ENCODE data around the gene NPHS2.
A peak's percentile ranks its signal among the peaks of the same experiment; 100 is the strongest.
"Not testable (repeated sequence)": the region's sequence is repeated elsewhere in the genome, so short reads cannot be mapped to it uniquely, and the experiment has no call there.

Gene NPHS2

DNA sequence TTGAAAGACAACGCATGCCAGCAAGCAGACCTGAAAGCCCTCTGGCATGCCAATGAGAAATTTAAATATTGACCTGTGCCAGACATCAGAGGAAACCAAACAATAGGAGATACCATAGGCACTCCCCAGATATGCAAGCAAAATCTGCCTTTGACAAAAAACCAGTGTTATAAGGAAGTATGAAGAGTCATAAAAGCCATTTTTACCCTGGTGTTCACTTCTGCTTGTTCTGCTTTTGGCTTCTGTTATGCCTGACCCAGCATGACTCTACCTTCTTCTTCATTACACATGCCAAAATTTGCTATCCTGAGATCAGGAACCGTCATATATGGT lies 26.4 kb downstream of the NPHS2 start:
- H3K4me3 ChIP-seq = no peak overlapping the region
- peak overlapping the region in 3 of 11 experiments; percentile 17 to 61 (median 37); a peak in 4 of 22 replicates for H3K4me2 ChIP-seq
- H4K20me1 ChIP-seq = no peaks in the 10 kb centered on the region
- H3K4me1 ChIP-seq = peaks cover 24 to 36% (median 26%) of the 10 kb centered on the region in 10 experiments
- no peak overlapping the region for H3K9ac ChIP-seq
- H3K27ac ChIP-seq = peak overlapping the region in 6 of 11 experiments; percentile 12 to 93 (median 26); a peak in 9 of 22 replicates
- no peaks in the 10 kb centered on the region for H3K36me3 ChIP-seq
- H3K27me3 ChIP-seq = no peaks in the 10 kb centered on the region
- no peaks in the 10 kb centered on the region for H3K9me3 ChIP-seq (replicated peaks in 1 of 11)
- TF ChIP-seq Cebpa-rat (IDR thresholded peaks at IDR 0.05) = no peak

DNA sequence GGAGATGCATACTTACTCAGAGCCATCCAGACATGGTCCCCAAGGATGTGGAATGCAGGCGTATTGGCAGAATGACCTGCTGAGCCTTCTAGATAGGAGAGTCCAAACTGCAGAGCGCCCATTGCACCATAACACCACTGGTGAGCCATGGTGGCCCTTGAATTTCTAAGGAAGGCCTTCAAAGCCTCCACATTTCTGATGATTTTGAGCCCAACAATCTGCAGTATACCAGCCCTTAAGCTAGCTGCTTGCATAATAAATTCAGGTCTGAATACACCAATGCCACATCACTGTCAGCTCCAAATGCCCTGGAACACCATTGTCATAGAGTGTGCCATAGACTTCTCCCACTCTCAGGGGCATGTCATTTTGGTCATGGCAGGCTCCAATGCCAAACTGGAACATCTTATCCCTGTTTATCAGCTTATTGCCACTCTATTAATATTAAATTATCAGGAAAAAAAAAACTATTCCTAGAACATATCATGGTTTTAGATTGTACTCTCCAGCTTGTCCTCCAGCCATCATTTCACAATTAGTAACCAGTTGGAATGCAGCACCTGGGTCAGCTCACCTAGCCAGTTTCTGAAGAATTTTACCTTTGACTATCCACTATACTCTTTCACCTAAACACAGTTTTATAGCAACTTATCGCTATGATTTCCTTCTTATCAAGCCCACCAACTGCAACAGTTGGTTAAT lies 26.9 kb downstream of the NPHS2 start:
- Histone ChIP-seq H3K9me3 (replicated peaks in 1 of 11) (no peaks in the 10 kb centered on the region), H3K27ac (peak overlapping the region in 1 of 11 experiments; percentile 19; a peak in 4 of 22 replicates), H3K4me2 (peak overlapping the region in 2 of 11 experiments; percentile 37 to 61; a peak in 4 of 22 replicates), H3K27me3 (no peaks in the 10 kb centered on the region), H3K4me1 (peaks cover 24 to 36% (median 26%) of the 10 kb centered on the region in 10 experiments), H3K36me3 (no peaks in the 10 kb centered on the region), H4K20me1 (no peaks in the 10 kb centered on the region), H3K4me3 (no peak overlapping the region), H3K9ac (no peak overlapping the region)
- TF ChIP-seq Cebpa-rat (IDR thresholded peaks at IDR 0.05) = no peak

DNA sequence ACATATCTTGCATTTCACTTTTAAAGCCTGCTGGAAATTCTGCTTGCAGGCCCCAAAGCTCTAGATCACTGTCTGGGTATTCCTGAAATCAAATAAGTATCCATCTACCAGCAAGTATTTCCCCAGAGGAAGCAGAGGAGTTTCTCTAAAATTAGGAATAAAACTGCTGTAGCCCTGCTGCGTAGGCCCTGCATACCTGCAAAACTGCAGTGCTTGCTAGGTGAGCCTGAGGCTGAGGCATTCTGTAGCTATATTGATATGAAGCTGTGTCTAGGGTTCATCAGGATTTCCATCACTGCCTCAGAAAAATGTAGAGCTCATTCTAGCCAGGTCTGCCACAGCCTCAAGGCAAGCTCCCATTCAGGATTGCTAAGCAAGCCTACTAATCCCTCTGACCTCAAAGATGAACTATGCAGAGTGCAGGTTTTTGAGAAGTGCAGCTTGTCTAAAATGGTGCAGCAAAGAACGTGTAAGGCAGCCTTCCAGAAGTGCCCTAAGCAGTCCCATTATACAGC lies 28.7 kb downstream of the NPHS2 start:
- Histone ChIP-seq H4K20me1 (no peaks in the 10 kb centered on the region), H3K4me1 (peaks cover 18 to 31% (median 19%) of the 10 kb centered on the region in 10 experiments), H3K4me3 (no peak overlapping the region), H3K27me3 (no peaks in the 10 kb centered on the region), H3K36me3 (no peaks in the 10 kb centered on the region), H3K4me2 (no peak overlapping the region), H3K9me3 (replicated peaks in 1 of 11) (no peaks in the 10 kb centered on the region), H3K9ac (no peak overlapping the region), H3K27ac (no peak overlapping the region)
- TF ChIP-seq Cebpa-rat (IDR thresholded peaks at IDR 0.05) = no peak

DNA sequence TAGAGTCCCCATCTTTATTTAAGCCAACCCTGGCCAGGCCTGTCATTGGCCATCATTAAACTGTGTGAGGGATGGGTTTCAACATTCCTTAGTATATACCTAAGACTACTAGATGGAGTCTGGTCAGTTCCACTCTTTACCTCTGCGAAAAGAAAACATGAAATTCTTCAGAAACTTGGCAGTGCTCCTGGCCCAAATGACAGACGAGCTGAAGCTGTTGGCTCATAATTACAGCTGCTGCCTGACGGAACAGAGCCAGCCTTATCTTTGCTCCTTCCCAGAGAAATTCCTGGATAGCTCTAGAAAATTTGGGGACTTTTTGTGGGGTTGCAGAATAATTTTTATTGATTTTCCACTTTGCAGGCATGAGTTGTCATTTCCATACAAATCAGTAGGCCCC lies 30.4 kb downstream of the NPHS2 start:
- no peak for TF ChIP-seq Cebpa-rat (IDR thresholded peaks at IDR 0.05)

DNA sequence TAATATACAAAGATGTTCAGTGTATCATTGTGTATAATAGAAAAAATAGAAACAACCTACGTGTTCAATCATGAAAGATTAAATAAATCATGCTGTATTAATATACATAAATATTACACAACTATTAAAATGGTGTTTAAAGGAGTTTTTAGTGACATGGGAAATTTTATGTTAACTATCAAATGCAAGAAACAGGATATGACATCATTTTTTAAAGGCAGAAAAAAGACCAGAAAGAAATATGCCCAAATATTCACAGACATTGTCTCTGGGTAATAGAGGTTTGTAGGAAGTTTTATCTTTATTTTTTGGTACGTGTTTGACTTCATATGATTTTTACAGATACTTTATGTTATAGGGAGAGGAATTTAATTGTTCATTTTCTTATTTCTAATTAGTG lies 34.0 kb downstream of the NPHS2 start:
- Histone ChIP-seq H3K36me3 (no peaks in the 10 kb centered on the region), H3K4me1 (no peaks in the 10 kb centered on the region), H4K20me1 (no peaks in the 10 kb centered on the region), H3K9me3 (replicated peaks in 1 of 11) (peaks cover 13 to 23% (median 15%) of the 10 kb centered on the region in 11 experiments), H3K4me2 (no peak overlapping the region), H3K27ac (no peak overlapping the region), H3K9ac (no peak overlapping the region), H3K4me3 (no peak overlapping the region), H3K27me3 (no peaks in the 10 kb centered on the region)
- no peak for TF ChIP-seq Cebpa-rat (IDR thresholded peaks at IDR 0.05)

More for the DNA sequence above, 30.4 kb downstream of the NPHS2 start:
- H3K36me3 ChIP-seq = no peaks in the 10 kb centered on the region
- H3K4me2 ChIP-seq = no peak overlapping the region
- H3K9ac ChIP-seq = no peak overlapping the region
- H3K4me1 ChIP-seq = peaks cover 0 to 13% (median 2%) of the 10 kb centered on the region in 10 experiments; a peak in 16 of 20 replicates
- H4K20me1 ChIP-seq = no peaks in the 10 kb centered on the region
- no peak overlapping the region for H3K27ac ChIP-seq
- H3K9me3 ChIP-seq (replicated peaks in 1 of 11) = peaks cover 8 to 10% (median 10%) of the 10 kb centered on the region in 11 experiments
- H3K4me3 ChIP-seq = no peak overlapping the region
- no peaks in the 10 kb centered on the region for H3K27me3 ChIP-seq

DNA sequence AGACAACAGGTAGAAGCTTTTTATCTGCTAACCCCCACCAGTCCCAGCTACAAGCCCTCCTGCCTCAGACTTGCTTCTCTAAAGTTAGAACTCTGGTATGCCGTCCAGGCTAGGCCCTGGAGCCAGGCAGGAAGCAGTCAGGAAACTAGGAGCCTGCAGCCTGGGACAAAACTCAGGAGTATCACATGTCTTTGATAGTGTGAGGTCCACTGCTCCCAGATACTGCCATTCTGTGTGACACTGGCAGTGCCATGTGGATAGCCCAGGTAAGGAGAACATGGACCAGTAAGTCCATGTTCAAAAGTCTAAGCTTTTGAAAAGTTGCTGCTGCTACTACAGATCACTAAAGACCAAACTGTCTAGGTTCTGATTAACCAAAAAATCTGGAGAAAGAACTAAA lies 45.4 kb downstream of the NPHS2 start:
- Histone ChIP-seq H4K20me1 (no peaks in the 10 kb centered on the region), H3K9me3 (replicated peaks in 1 of 11) (no peaks in the 10 kb centered on the region), H3K4me2 (no peak overlapping the region), H3K27me3 (no peaks in the 10 kb centered on the region), H3K9ac (no peak overlapping the region), H3K36me3 (no peaks in the 10 kb centered on the region), H3K4me3 (no peak overlapping the region), H3K27ac (no peak overlapping the region), H3K4me1 (no peaks in the 10 kb centered on the region)
- no peak for TF ChIP-seq Cebpa-rat (IDR thresholded peaks at IDR 0.05)

DNA sequence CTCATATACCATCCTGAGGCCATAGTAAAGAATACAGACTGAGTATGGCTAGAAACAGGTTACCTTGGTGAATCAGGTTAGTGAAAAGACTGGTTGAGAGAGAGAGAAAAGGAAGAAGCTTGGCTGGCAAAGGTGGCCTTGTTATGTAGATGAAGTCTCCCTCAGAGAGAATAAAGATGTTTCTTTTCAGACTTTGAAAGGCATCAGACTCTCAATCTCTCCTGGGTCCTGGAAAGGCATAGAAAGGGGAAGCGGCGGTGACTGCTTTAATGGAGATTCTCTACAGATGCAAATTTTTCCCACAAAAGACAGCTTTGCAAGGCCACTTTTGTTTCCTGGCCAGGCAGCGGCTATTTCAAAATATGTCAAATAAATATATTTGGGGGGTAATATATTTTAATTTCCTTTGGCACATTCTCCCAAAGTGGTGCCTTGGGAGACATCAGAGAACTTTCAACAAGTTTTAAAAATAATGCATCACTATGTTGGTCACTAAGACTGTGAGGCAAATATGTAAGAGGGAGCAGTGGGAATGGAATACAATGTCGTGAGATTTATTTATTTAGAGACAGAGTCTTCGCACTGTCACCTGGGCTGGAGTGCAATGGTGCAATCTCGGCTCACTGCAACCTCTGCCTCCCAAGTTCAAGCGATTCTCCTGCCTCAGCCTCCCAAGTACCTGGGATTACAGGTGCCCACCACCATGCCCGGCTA lies 46.1 kb downstream of the NPHS2 start:
- H3K27ac ChIP-seq = no peak overlapping the region
- no peaks in the 10 kb centered on the region for H4K20me1 ChIP-seq
- H3K9me3 ChIP-seq (replicated peaks in 1 of 11) = no peaks in the 10 kb centered on the region
- H3K36me3 ChIP-seq = no peaks in the 10 kb centered on the region
- no peak overlapping the region for H3K9ac ChIP-seq
- H3K27me3 ChIP-seq = no peaks in the 10 kb centered on the region
- H3K4me2 ChIP-seq = no peak overlapping the region
- H3K4me1 ChIP-seq = no peaks in the 10 kb centered on the region
- TF ChIP-seq Cebpa-rat (IDR thresholded peaks at IDR 0.05) = no peak
- no peak overlapping the region for H3K4me3 ChIP-seq

DNA sequence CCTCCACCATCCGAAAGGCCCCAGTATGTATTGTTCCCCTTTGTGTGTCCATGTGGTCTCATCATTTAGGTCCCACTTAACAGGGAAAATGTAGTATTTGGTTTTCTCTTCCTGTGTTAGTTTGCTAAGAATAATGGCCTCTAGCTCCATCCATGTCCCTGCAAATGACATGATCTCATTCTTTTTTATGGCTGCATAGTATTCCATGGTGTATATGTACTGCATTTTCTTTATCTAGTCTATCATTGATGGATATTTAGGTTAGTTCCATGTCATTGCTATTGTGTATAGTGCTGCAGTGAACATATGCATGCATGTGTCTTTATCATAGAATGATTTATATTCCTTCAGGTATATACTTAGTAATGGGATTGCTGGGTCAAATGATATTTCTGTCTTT lies 57.2 kb downstream of the NPHS2 start:
- not testable (repeated sequence) for H3K4me1 ChIP-seq; H3K36me3 ChIP-seq; H3K4me3 ChIP-seq; H4K20me1 ChIP-seq; H3K9me3 ChIP-seq (replicated peaks in 1 of 11); H3K4me2 ChIP-seq; H3K27me3 ChIP-seq; H3K27ac ChIP-seq; H3K9ac ChIP-seq

DNA sequence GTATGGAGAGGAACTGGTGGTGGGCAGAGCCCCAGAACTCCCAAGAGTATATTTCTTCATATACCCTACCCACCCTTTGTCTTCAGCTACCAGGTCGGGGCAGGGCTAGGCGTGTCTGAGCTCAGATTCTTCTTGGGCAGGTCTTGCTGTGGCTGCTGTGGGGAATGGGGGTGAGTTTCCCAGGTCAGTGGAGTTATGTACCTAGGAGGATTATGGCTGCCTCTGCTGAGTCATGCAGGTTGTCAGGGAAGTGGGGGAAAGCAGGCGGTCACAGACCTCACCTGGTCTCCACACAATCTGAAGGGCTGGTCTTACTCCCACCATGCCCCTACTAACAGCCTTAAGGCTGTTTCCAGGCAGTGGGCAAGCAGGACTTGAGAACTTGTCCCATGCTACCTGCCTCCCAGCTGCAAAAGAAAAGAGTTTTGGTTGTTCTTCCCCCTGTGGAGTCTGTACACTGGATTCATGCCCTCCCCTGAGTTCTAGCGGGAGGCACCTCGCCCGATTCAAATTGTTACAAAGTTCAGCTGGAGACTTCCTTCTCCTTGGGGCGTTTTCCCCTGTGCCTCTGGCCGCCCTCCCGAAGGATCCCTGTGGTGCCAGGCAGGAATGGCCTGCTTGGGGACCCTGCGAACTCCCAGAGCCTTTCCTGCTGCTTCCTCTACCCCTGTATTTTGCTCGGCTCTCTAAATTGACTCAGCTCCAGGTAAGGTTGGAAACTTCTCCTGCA lies 58.6 kb downstream of the NPHS2 start:
- Histone ChIP-seq H3K4me2 (no peak overlapping the region), H3K4me3 (no peak overlapping the region)
- TF ChIP-seq Cebpa-rat (IDR thresholded peaks at IDR 0.05) = no peak

More for the DNA sequence above, 58.6 kb downstream of the NPHS2 start:
- Histone ChIP-seq H4K20me1 (no peaks in the 10 kb centered on the region), H3K27me3 (no peaks in the 10 kb centered on the region), H3K36me3 (no peaks in the 10 kb centered on the region), H3K4me1 (no peaks in the 10 kb centered on the region), H3K9me3 (replicated peaks in 1 of 11) (peaks cover 0 to 8% (median 0%) of the 10 kb centered on the region in 11 experiments; a peak in 4 of 22 replicates), H3K9ac (no peak overlapping the region), H3K27ac (no peak overlapping the region)

Measured in BLaER1 treated with 17β-estradiol and CSF1 and Interleukin-3, amounts not matched to agents 10 nM and 100 nM (cell line).